ENCODE measurements around the gene CKB. TPM values are rescaled to one million over a fixed set of nuclear protein-coding genes. Genes with fewer than 3 reads are reported as not detected.
"Not testable (repeated sequence)": the region's sequence is repeated elsewhere in the genome, so short reads cannot be mapped to it uniquely, and the experiment has no call there.

Gene CKB
- total RNA-seq, 6 experiments from 2014 or later, result 3.6 to 57.1 (median 6.7) TPM

DNA sequence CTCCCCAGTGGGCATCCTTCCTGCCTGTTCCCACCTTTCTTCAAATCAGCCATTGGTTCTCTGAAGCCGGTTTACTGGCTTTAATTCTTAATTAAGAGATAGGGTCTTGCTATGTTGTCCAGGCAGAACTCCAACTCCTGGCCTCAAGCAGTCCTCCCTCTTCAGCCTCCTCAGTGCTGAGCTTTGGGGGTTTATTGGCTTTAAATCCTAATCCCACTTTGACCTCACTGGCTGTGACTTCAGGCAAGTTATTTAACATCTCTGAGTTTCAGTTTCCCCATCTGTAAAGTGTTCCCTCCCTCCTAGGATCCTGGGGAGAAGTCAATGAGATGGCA, 4.3 kb upstream of the CKB start:
- intact Hi-C loops (cut with DNase I), result no loop called here
- no peak overlapping the region for H3K27ac ChIP-seq
- no CpG with 5 or more reads among the region's 1 CpG for WGBS (ENCODE audit: insufficient coverage, low coverage, low lambda C conversion rate, missing lambda C conversion rate)
- TF ChIP-seq, protein P1, sequence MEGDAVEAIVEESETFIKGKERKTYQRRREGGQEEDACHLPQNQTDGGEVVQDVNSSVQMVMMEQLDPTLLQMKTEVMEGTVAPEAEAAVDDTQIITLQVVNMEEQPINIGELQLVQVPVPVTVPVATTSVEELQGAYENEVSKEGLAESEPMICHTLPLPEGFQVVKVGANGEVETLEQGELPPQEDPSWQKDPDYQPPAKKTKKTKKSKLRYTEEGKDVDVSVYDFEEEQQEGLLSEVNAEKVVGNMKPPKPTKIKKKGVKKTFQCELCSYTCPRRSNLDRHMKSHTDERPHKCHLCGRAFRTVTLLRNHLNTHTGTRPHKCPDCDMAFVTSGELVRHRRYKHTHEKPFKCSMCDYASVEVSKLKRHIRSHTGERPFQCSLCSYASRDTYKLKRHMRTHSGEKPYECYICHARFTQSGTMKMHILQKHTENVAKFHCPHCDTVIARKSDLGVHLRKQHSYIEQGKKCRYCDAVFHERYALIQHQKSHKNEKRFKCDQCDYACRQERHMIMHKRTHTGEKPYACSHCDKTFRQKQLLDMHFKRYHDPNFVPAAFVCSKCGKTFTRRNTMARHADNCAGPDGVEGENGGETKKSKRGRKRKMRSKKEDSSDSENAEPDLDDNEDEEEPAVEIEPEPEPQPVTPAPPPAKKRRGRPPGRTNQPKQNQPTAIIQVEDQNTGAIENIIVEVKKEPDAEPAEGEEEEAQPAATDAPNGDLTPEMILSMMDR (IDR thresholded peaks at IDR 0.05), result no peak
- no peaks in the 10 kb centered on the region for H3K9me3 ChIP-seq
- DNase-seq (no peak), ATAC-seq (no peak)
- peaks cover 0 to 4% of the 10 kb centered on the region in 2 donors for H3K27me3 ChIP-seq
- peaks cover 0 to 42% (median 13%) of the 10 kb centered on the region in 4 donors for H3K4me1 ChIP-seq
- no peaks in the 10 kb centered on the region for H3K36me3 ChIP-seq
- H3K4me3 ChIP-seq, result no peak overlapping the region

DNA sequence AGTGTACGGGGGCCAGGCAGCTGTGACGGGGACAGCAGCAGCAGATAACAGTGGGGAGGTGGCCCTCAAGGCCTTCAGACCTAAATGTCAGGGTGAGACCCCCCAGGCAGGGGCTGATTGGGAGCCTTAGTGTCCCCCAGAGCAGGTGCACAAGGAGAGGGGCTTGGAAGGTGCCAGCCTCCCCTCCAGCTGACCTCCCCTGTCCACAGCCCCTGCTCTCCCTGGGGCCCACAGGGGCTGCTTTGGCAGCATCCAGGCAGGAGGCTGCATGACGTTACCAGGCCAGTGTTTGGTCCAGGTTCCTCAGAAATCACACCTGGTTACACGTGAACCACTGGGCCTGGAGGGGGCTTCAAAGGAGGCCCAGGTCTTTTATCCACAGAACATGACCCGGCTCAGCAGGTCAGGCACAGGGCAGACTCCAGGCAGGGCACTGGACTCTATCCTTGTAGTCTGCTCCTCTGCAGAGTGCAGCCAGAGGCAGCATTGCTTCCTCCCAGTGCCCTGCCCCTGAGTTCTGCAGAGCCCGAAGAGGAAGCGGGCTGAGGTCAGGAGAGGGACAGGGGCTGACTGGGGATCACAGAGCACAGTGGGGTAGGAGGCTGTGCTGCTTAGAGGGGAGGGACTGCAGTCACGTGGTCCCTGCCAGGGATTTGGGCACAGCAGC, 3.8 kb upstream of the CKB start:
- Histone ChIP-seq H3K36me3 (no peaks in the 10 kb centered on the region), H3K27me3 (peaks cover 0 to 7% of the 10 kb centered on the region in 2 donors), H3K9me3 (no peaks in the 10 kb centered on the region), H3K4me1 (peaks cover 0 to 44% (median 13%) of the 10 kb centered on the region in 4 donors), H3K4me3 (no peak overlapping the region), H3K27ac (no peak overlapping the region)
- TF ChIP-seq, protein P1 (IDR thresholded peaks at IDR 0.05), result no peak
- TF ChIP-seq POLR2A (IDR thresholded peaks at IDR 0.05), result no peak
- ATAC-seq (peak in 2 of 4 donors; percentile 5 to 20), DNase-seq (peak in 1 of 3 donors; percentile 24)
- WGBS (ENCODE audit: insufficient coverage, low coverage, low lambda C conversion rate, missing lambda C conversion rate), result 53% methylated on average over 3 of the region's 8 CpGs
- intact Hi-C loops (cut with DNase I), result no loop called here

DNA sequence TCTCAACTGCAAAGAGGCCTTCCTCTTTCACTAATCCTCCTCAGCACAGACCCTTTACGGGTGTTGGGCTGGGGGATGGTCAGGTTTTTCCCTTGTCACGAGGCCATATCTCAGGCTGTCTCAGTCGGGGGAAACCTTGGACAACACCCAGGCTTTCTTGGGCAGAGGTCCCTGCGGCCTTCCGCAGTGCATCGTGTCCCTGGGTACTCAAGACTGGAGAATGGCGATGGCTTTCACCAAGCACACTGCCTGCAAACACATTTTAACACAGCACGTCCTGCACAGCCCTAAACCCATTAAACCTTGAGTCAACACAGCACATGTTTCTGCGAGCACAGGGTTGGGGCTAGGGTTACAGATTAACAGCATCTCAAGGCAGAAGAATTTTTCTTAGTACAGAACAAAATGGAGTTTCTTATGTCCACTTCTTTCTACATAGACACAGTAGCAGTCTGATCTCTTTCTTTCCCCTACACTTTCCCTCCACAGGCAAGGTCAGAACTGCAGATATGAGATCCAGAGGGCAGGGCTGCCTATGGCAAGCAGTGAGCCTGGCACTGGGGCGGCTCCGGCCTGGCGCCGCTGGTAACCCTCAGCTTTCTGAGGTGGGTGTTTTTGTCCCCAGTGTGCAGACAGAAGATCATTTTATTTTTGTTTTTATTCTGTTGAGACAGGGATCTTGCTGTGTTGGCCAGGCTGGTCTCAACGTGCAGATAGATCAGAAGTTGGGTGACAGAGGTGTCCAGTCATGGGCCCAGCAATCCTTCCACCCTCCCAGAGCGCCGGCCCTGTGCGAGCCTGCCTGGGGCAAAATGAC, 3.0 kb upstream of the CKB start:
- intact Hi-C loops (cut with DNase I); DNase-seq: not testable (repeated sequence)

GRCh38 chr14:103524002-103524935, 1.6 kb upstream of the CKB start:
- H3K9me3 ChIP-seq, result no peaks in the 10 kb centered on the region
- peaks cover 0 to 41% (median 8%) of the 10 kb centered on the region in 4 donors for H3K4me1 ChIP-seq
- ATAC-seq (no peak), DNase-seq (no peak)
- TF ChIP-seq, protein P1 (IDR thresholded peaks at IDR 0.05), result no peak
- TF ChIP-seq POLR2A (IDR thresholded peaks at IDR 0.05), result no peak
- intact Hi-C loops (cut with DNase I), result no loop called here
- H3K4me3 ChIP-seq, result no peak overlapping the region
- no peaks in the 10 kb centered on the region for H3K36me3 ChIP-seq
- H3K27ac ChIP-seq, result no peak overlapping the region
- 64% methylated on average over 6 of the region's 12 CpGs for WGBS (ENCODE audit: insufficient coverage, low coverage, low lambda C conversion rate, missing lambda C conversion rate)
- peaks cover 0 to 10% of the 10 kb centered on the region in 2 donors for H3K27me3 ChIP-seq

More for the DNA sequence above, 3.0 kb upstream of the CKB start:
- ATAC-seq, H3K9me3 ChIP-seq, H3K4me3 ChIP-seq, H3K36me3 ChIP-seq, H3K27ac ChIP-seq, H3K27me3 ChIP-seq: not testable (repeated sequence)
- WGBS (ENCODE audit: insufficient coverage, low coverage, low lambda C conversion rate, missing lambda C conversion rate), result 53% methylated on average over 11 of the region's 17 CpGs
- H3K4me1 ChIP-seq, result peaks cover 0 to 51% (median 13%) of the 10 kb centered on the region in 4 donors
